ENCODE data around the gene TJP2. TPM values are rescaled to one million over a fixed set of nuclear protein-coding genes. Genes with fewer than 3 reads are reported as not detected.

The TJP2 gene
- total RNA-seq, 4 donors from 2014 or later = 101 to 301 (median 152) TPM

DNA sequence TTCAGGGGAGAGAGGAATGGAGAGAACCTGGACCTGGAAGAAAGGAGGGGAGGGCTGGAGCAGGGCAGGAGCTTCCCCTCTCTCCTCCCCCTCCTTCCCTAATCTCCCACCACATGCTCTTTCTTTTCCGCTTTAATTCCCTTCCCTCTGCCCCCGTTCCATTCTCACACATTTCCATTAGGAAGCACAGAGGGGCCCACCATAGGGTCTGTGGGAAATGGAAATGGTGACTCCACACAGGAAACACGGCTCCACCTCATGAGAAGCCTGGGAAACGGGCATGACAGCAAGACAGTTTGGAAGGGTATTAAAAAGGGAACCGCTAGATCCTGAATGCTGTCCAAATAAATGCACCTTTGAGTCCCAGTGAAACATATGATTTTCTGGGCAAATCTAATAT lies 86.1 kb downstream of the TJP2 start:
- WGBS, 2 donors = 73 to 75% methylated on average over 4 of the region's 5 CpGs
- H3K36me3 ChIP-seq = peaks cover 0 to 23% (median 0%) of the 10 kb centered on the region in 3 donors

DNA sequence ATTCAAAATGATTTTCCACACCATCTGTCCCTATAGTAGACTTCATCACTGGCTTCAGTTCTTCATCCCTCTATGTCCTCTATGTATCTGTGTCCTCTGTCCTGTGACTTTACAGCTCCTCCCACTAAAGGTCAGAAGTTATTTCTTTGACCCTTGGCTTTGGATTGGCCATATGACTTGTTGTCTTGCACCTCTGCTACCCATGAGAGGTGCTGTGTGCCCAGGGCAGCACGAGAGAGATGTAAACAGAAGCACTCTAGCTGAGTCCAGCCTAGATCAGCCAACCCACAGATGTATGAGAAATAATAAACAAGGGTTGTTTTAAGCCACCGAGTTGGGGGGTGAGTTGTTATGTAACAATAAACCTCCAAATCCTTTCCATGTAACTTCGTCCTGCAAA lies 87.6 kb downstream of the TJP2 start:
- WGBS, 2 donors = 59 to 70% methylated on average over 3 of the region's 3 CpGs
- TF ChIP-seq, protein P1, sequence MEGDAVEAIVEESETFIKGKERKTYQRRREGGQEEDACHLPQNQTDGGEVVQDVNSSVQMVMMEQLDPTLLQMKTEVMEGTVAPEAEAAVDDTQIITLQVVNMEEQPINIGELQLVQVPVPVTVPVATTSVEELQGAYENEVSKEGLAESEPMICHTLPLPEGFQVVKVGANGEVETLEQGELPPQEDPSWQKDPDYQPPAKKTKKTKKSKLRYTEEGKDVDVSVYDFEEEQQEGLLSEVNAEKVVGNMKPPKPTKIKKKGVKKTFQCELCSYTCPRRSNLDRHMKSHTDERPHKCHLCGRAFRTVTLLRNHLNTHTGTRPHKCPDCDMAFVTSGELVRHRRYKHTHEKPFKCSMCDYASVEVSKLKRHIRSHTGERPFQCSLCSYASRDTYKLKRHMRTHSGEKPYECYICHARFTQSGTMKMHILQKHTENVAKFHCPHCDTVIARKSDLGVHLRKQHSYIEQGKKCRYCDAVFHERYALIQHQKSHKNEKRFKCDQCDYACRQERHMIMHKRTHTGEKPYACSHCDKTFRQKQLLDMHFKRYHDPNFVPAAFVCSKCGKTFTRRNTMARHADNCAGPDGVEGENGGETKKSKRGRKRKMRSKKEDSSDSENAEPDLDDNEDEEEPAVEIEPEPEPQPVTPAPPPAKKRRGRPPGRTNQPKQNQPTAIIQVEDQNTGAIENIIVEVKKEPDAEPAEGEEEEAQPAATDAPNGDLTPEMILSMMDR (IDR thresholded peaks at IDR 0.05) = no peak
- no peak for TF ChIP-seq POLR2A (IDR thresholded peaks at IDR 0.05)
- Histone ChIP-seq H3K9me3 (no peaks in the 10 kb centered on the region), H3K27me3 (no peaks in the 10 kb centered on the region), H3K36me3 (peaks cover 0 to 15% (median 0%) of the 10 kb centered on the region in 3 donors), H3K4me3 (no peak overlapping the region), H3K4me1 (no peaks in the 10 kb centered on the region), H3K27ac (no peak overlapping the region)
- intact Hi-C loops (cut with DNase I) = no loop called here
- DNase-seq = no peak

More for the DNA sequence above, 86.1 kb downstream of the TJP2 start:
- intact Hi-C loops (cut with DNase I) = no loop called here
- H3K27ac ChIP-seq = no peak overlapping the region
- no peaks in the 10 kb centered on the region for H3K27me3 ChIP-seq
- DNase-seq = no peak
- no peak overlapping the region for H3K4me3 ChIP-seq
- H3K4me1 ChIP-seq = no peaks in the 10 kb centered on the region
- H3K9me3 ChIP-seq = no peaks in the 10 kb centered on the region
- no peak for TF ChIP-seq POLR2A (IDR thresholded peaks at IDR 0.05)
- TF ChIP-seq, protein P1 (IDR thresholded peaks at IDR 0.05) = no peak

DNA sequence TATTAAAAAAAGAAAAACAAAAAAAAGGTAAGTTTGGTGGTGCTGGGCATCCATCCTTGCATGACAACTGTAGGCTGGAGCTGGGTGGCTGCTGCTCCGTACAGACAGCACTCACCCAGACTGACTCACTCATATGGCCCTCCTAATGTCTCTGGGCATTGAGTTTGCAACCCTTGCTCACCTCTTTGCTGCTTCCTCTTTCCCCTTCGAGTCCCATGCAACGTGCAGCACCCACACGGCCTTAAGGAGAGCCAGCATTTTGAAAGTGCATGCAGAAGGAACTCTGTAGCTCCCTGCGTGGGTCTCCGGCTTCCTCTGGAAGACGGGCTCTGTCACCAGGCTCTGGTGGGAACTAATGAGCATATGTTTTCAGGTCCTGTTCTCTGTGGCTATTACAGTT lies 90.4 kb downstream of the TJP2 start:
- no peak for DNase-seq
- intact Hi-C loops (cut with DNase I) = no loop called here
- WGBS, 2 donors = 67 to 83% methylated on average over 7 of the region's 7 CpGs
- no peaks in the 10 kb centered on the region for H3K27me3 ChIP-seq
- H3K9me3 ChIP-seq = no peaks in the 10 kb centered on the region
- no peaks in the 10 kb centered on the region for H3K4me1 ChIP-seq
- TF ChIP-seq, protein P1 (IDR thresholded peaks at IDR 0.05) = no peak
- TF ChIP-seq POLR2A (IDR thresholded peaks at IDR 0.05) = no peak
- no peaks in the 10 kb centered on the region for H3K36me3 ChIP-seq
- no peak overlapping the region for H3K4me3 ChIP-seq
- no peak overlapping the region for H3K27ac ChIP-seq

DNA sequence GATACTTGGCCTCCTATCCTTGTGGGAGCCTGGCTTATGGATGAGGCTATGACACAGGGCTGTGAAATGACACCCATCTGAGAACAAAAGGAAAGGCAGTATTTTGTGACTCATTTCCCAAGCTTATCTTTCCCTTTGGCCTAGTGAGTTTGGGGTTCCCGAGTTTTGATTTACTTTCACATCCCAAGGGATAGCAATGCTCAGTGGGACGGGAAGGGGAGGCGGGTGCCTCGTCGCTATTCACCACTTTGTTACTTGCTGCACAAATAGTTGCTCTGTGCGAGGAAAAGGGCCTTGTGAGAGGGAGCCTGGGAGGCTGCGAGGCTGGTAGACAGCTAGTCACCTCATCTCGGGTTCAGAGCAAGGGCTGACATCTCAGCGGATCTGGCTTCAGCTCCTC lies 91.8 kb downstream of the TJP2 start:
- 78 to 83% methylated on average over 8 to 9 of the region's 9 CpGs for WGBS, 2 donors

DNA sequence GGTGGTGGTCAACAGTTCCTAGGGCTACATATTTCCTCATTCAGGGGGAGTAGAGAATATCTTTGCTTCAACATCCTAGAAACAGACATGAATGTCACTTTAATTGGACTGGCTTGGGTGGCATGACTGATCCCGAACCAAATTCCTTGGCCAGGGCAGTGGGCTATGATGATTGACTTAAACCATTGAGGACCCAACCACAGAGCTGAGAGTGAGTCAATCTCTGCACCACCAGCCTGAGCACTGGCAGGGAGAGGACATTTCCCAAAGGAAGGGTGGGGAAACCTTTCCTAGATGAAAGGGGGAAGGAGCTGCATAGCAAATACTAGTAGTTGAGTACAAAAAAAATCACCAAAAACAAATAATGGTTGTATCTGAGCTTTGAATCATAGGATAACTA lies 98.1 kb downstream of the TJP2 start:
- WGBS, 2 donors = 44% methylated on average over 1 of the region's 1 CpG; no CpG with 5 or more reads in 1 of the 2 donors
- no peaks in the 10 kb centered on the region for H3K4me1 ChIP-seq
- H3K36me3 ChIP-seq = no peaks in the 10 kb centered on the region
- intact Hi-C loops (cut with DNase I) = no loop called here
- TF ChIP-seq, protein P1 (IDR thresholded peaks at IDR 0.05) = no peak
- TF ChIP-seq POLR2A (IDR thresholded peaks at IDR 0.05) = no peak
- H3K4me3 ChIP-seq = no peak overlapping the region
- H3K27me3 ChIP-seq = no peaks in the 10 kb centered on the region
- no peak overlapping the region for H3K27ac ChIP-seq
- H3K9me3 ChIP-seq = no peaks in the 10 kb centered on the region
- DNase-seq = no peak

More for the DNA sequence above, 91.8 kb downstream of the TJP2 start:
- Histone ChIP-seq H3K36me3 (no peaks in the 10 kb centered on the region), H3K9me3 (no peaks in the 10 kb centered on the region), H3K27me3 (no peaks in the 10 kb centered on the region), H3K4me3 (no peak overlapping the region), H3K4me1 (no peaks in the 10 kb centered on the region), H3K27ac (no peak overlapping the region)
- TF ChIP-seq POLR2A (IDR thresholded peaks at IDR 0.05) = no peak
- TF ChIP-seq, protein P1 (IDR thresholded peaks at IDR 0.05) = no peak
- DNase-seq = no peak
- intact Hi-C loops (cut with DNase I) = no loop called here
